ENCODE measurements around the gene PDPK1. TPM values are rescaled to one million over a fixed set of nuclear protein-coding genes. Genes with fewer than 3 reads are reported as not detected.
A peak's percentile ranks its signal among the peaks of the same experiment; 100 is the strongest.

PDPK1 gene
- polyA plus RNA-seq, 1 experiment = 32.4 TPM

GRCh38 chr16:2515180-2515851 lies 22.5 kb upstream of the PDPK1 start:
- CTCF ChIA-PET = interaction anchor here (1.1 kb wide), 1 partner anchor 14 kb away, joined by 3 read pairs; no protein-coding TSS in a partner anchor
- TF ChIP-seq CTCF (IDR thresholded peaks at IDR 0.05; ENCODE audit: low read depth, low read length) = no peak
- no peak for DNase-seq (ENCODE audit: low read depth, low spot score)
- Histone ChIP-seq H3K9me3 (ENCODE audit: control insufficient read depth, insufficient read depth, low read length) (peaks cover 4% of the 10 kb centered on the region; the same call in 1 of the 2 replicates), H3K4me3 (ENCODE audit: low read depth, low read length) (peak overlapping the region; percentile 70), H3K27ac (ENCODE audit: low read depth, low read length) (no peak overlapping the region), H3K27me3 (ENCODE audit: control insufficient read depth, insufficient read depth, low read length) (no peaks in the 10 kb centered on the region)
- POLR2A ChIA-PET = no interaction called here

- no peak for TF ChIP-seq CTCF (IDR thresholded peaks at IDR 0.05; ENCODE audit: low read depth, low read length)
- Histone ChIP-seq H3K4me3 (ENCODE audit: low read depth, low read length) (peak overlapping the region; percentile 27), H3K27ac (ENCODE audit: low read depth, low read length) (peak overlapping the region; percentile 11), H3K27me3 (ENCODE audit: control insufficient read depth, insufficient read depth, low read length) (no peaks in the 10 kb centered on the region), H3K9me3 (ENCODE audit: control insufficient read depth, insufficient read depth, low read length) (peaks cover 4% of the 10 kb centered on the region; the same call in 1 of the 2 replicates)
- ChIA-PET CTCF (interaction anchor here (1.1 kb wide), 1 partner anchor 15 kb away, joined by 3 read pairs; no protein-coding TSS in a partner anchor), POLR2A (no interaction called here)
- DNase-seq (ENCODE audit: low read depth, low spot score) = no peak
These were observed 21.2 kb upstream of the PDPK1 start for GRCh38 chr16:2516391-2517240.

GRCh38 chr16:2517954-2518605 lies 19.7 kb upstream of the PDPK1 start:
- CTCF ChIA-PET = no interaction called here
- Histone ChIP-seq H3K4me3 (ENCODE audit: low read depth, low read length) (no peak overlapping the region), H3K9me3 (ENCODE audit: control insufficient read depth, insufficient read depth, low read length) (peaks cover 4% of the 10 kb centered on the region; the same call in 1 of the 2 replicates), H3K27ac (ENCODE audit: low read depth, low read length) (peak overlapping the region; percentile 39), H3K27me3 (ENCODE audit: control insufficient read depth, insufficient read depth, low read length) (no peaks in the 10 kb centered on the region)
- TF ChIP-seq CTCF (IDR thresholded peaks at IDR 0.05; ENCODE audit: low read depth, low read length) = no peak
- POLR2A ChIA-PET = no interaction called here
- DNase-seq (ENCODE audit: low read depth, low spot score) = no peak

- no peaks in the 10 kb centered on the region for H3K27me3 ChIP-seq (ENCODE audit: control insufficient read depth, insufficient read depth, low read length)
- ChIA-PET POLR2A (interaction anchor here (0.9 to 1.6 kb wide), 5 partner anchors 7 to 268 kb away, joined by 3 to 6 read pairs (median 4); no protein-coding TSS in a partner anchor), CTCF (no interaction called here)
- H3K4me3 ChIP-seq (ENCODE audit: low read depth, low read length) = no peak overlapping the region
- H3K27ac ChIP-seq (ENCODE audit: low read depth, low read length) = peak overlapping the region; percentile 39
- no peak for DNase-seq (ENCODE audit: low read depth, low spot score)
- TF ChIP-seq CTCF (IDR thresholded peaks at IDR 0.05; ENCODE audit: low read depth, low read length) = no peak
- H3K9me3 ChIP-seq (ENCODE audit: control insufficient read depth, insufficient read depth, low read length) = no peaks in the 10 kb centered on the region
These were observed 18.8 kb upstream of the PDPK1 start for GRCh38 chr16:2518823-2519710.

Data from AG04450 (cell line).